RWPE2 (cell line): ENCODE data around the gene ADGRB3.

Experiments
- ATAC-seq: fragments of 200-7000 bp; cut with Tn5 transposase; 3 replicates; pipeline ENCODE4 v1.9.1; 2021; ENCODE audit warnings: low read depth
- DNase-seq: peaks from one replicate; pipeline ENCODE4 v3.0.0-alpha.2; 2020; ENCODE audit warnings: low spot score
- H3K27ac ChIP-seq: fragments of 450-650 bp; 2 replicates; pipeline ENCODE4 v1.5.1; 2017; ENCODE audit warnings: mild to moderate bottlenecking; ENCODE audit not compliant: poor library complexity, severe bottlenecking
- H3K27me3 ChIP-seq: fragments of 250-450 bp; sonication (Bioruptor Pico); 2 replicates; pipeline ENCODE4 v1.5.1; 2021; ENCODE audit warnings: mild to moderate bottlenecking, moderate library complexity; ENCODE audit not compliant: insufficient read depth, poor library complexity, severe bottlenecking
- H3K36me3 ChIP-seq: fragments of 250-450 bp; sonication (Bioruptor Pico); 2 replicates; pipeline ENCODE4 v1.5.1; 2020; ENCODE audit warnings: low read depth, mild to moderate bottlenecking, moderate library complexity
- H3K4me1 ChIP-seq: fragments of 250-450 bp; sonication (Bioruptor Pico); 2 replicates; pipeline ENCODE4 v1.5.1; 2021; ENCODE audit warnings: mild to moderate bottlenecking, moderate library complexity; ENCODE audit not compliant: insufficient read depth, poor library complexity, severe bottlenecking
- H3K4me3 ChIP-seq: fragments of 250-450 bp; sonication (Bioruptor Pico); 2 replicates; pipeline ENCODE4 v1.5.1; 2021; ENCODE audit warnings: mild to moderate bottlenecking, moderate library complexity; ENCODE audit not compliant: severe bottlenecking
- H3K9me3 ChIP-seq: fragments of 250-450 bp; sonication (Bioruptor Pico); 2 replicates; pipeline ENCODE4 v1.5.1; 2021; ENCODE audit warnings: mild to moderate bottlenecking, moderate library complexity; ENCODE audit not compliant: severe bottlenecking
- CTCF ChIP-seq: fragments of 450-650 bp; IDR thresholded peaks from one replicate; pipeline ENCODE4 v1.5.1; 2017; ENCODE audit warnings: mild to moderate bottlenecking, moderate library complexity; ENCODE audit not compliant: poor library complexity, severe bottlenecking

Gene ADGRB3

GRCh38 chr6:68679399-68679798 is 44.3 kb downstream of the ADGRB3 start:
- Histone ChIP-seq H3K9me3 (no peaks in the 10 kb centered on the region), H3K27ac (no peak overlapping the region), H3K27me3 (no peaks in the 10 kb centered on the region), H3K4me1 (no peaks in the 10 kb centered on the region), H3K36me3 (no peaks in the 10 kb centered on the region), H3K4me3 (no peak overlapping the region)
- no peak for ATAC-seq
- DNase-seq, result no peak
- no peak for TF ChIP-seq CTCF

GRCh38 chr6:68680264-68680663 is 45.2 kb downstream of the ADGRB3 start:
- ATAC-seq (no peak), DNase-seq (no peak)
- Histone ChIP-seq H3K4me1 (no peaks in the 10 kb centered on the region), H3K36me3 (no peaks in the 10 kb centered on the region), H3K9me3 (no peaks in the 10 kb centered on the region), H3K27me3 (no peaks in the 10 kb centered on the region), H3K27ac (no peak overlapping the region), H3K4me3 (no peak overlapping the region)
- TF ChIP-seq CTCF, result no peak

- H3K4me1 ChIP-seq, result no peaks in the 10 kb centered on the region
- H3K27me3 ChIP-seq, result peaks cover 2% of the 10 kb centered on the region
Observed at GRCh38 chr6:68689910-68690309, 54.8 kb downstream of the ADGRB3 start.

GRCh38 chr6:68691120-68691519 is 56.0 kb downstream of the ADGRB3 start:
- DNase-seq (no peak), ATAC-seq (no peak)
- Histone ChIP-seq H3K4me1 (no peaks in the 10 kb centered on the region), H3K27me3 (peaks cover 2% of the 10 kb centered on the region), H3K9me3 (no peaks in the 10 kb centered on the region), H3K4me3 (no peak overlapping the region), H3K36me3 (no peaks in the 10 kb centered on the region), H3K27ac (no peak overlapping the region)
- no peak for TF ChIP-seq CTCF

More at GRCh38 chr6:68689910-68690309, 54.8 kb downstream of the ADGRB3 start:
- no peak overlapping the region for H3K27ac ChIP-seq
- ATAC-seq, result no peak
- no peak overlapping the region for H3K4me3 ChIP-seq
- H3K9me3 ChIP-seq, result no peaks in the 10 kb centered on the region
- TF ChIP-seq CTCF, result no peak
- DNase-seq, result no peak
- H3K36me3 ChIP-seq, result no peaks in the 10 kb centered on the region

GRCh38 chr6:68693271-68693670 is 58.2 kb downstream of the ADGRB3 start:
- Histone ChIP-seq H3K9me3 (no peaks in the 10 kb centered on the region), H3K4me1 (no peaks in the 10 kb centered on the region), H3K36me3 (no peaks in the 10 kb centered on the region), H3K27me3 (no peaks in the 10 kb centered on the region), H3K4me3 (no peak overlapping the region), H3K27ac (no peak overlapping the region)
- ATAC-seq, result no peak
- DNase-seq, result no peak
- no peak for TF ChIP-seq CTCF
